Neural progenitor cell (in vitro differentiated cells): Measurements from ENCODE around the gene CYP11A1.

Experiments used
- CTCF ChIP-seq: fragments of 200-600 bp; sonication (generic); IDR thresholded peaks from 2 replicates; pipeline ENCODE4 v1.5.1; 2017; ENCODE audit warnings: antibody characterized with exemption, mild to moderate bottlenecking
- EZH2 ChIP-seq: fragments of 200-600 bp; sonication (generic); IDR thresholded peaks from 2 replicates; pipeline ENCODE4 v1.6.1; 2017; ENCODE audit warnings: antibody characterized with exemption, mild to moderate bottlenecking, moderate library complexity
- EZH2phosphoT487 ChIP-seq: fragments of 200-600 bp; sonication (generic); IDR thresholded peaks from 2 replicates; pipeline ENCODE4 v1.6.1; 2017; ENCODE audit warnings: antibody characterized with exemption

GRCh38 chr15:74380361-74381189, 13.1 kb upstream of the CYP11A1 start:
- TF ChIP-seq CTCF = no peak
- no peak for TF ChIP-seq EZH2
- TF ChIP-seq EZH2phosphoT487 = no peak
